D721Med (cell line): ENCODE measurements around the gene RDH8.

Experiments used
- DNase-seq: peaks from one replicate; pipeline ENCODE4 v3.0.0; 2011; ENCODE audit warnings: low spot score; ENCODE audit not compliant: insufficient read length
- FAIRE-seq: peaks from 2 replicates; lab custom pipeline; 2011; peaks lifted over from hg19 to GRCh38; lab: Jason Lieb, UNC
- TF ChIP-seq, protein P1 (sequence below): IDR thresholded peaks from 2 replicates; pipeline ENCODE4 v1.5.1; 2012; ENCODE audit warnings: mild to moderate bottlenecking, control low read depth; ENCODE audit not compliant: insufficient read depth; ENCODE audit errors: missing control alignments

The RDH8 gene

DNA sequence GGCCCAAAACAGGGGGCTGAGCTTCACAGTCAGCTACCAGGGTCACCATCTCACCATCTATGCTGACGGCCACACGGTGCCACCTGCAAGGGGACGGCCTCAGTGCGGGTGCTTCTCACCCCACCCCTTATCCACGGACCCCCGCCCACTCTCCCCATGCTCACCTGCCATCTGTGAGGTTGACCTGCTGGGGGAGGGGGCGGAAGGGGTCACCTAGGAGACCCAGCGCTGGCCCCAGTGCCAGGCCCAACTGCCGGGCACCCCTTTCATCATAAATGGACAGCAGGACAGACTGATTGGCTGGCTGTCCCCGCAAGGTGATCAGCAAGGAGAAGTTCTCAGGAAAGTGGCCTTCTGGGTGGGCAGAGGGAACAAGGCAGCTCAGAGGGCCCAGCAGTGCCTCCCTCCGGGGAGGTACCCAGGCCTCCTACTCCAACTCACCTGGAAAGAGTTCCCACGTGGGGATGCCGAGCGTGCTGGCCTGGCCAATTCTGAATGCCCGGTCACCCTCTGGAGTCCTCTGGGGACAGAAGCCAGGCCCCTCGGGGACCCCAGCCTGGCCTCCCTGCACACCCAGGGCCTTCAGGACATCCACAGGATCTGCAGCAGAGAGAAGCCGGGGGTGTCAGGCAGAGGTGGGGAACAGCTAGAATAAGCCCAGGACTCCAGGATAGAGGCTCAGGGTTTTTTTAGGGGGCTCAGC lies 7.5 kb upstream of the RDH8 start:
- TF ChIP-seq, protein P1, sequence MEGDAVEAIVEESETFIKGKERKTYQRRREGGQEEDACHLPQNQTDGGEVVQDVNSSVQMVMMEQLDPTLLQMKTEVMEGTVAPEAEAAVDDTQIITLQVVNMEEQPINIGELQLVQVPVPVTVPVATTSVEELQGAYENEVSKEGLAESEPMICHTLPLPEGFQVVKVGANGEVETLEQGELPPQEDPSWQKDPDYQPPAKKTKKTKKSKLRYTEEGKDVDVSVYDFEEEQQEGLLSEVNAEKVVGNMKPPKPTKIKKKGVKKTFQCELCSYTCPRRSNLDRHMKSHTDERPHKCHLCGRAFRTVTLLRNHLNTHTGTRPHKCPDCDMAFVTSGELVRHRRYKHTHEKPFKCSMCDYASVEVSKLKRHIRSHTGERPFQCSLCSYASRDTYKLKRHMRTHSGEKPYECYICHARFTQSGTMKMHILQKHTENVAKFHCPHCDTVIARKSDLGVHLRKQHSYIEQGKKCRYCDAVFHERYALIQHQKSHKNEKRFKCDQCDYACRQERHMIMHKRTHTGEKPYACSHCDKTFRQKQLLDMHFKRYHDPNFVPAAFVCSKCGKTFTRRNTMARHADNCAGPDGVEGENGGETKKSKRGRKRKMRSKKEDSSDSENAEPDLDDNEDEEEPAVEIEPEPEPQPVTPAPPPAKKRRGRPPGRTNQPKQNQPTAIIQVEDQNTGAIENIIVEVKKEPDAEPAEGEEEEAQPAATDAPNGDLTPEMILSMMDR = no peak
- FAIRE-seq (no peak), DNase-seq (no peak)

GRCh38 chr19:10006335-10006708 lies 7.0 kb upstream of the RDH8 start:
- TF ChIP-seq, protein P1 = no peak
- DNase-seq = no peak

DNA sequence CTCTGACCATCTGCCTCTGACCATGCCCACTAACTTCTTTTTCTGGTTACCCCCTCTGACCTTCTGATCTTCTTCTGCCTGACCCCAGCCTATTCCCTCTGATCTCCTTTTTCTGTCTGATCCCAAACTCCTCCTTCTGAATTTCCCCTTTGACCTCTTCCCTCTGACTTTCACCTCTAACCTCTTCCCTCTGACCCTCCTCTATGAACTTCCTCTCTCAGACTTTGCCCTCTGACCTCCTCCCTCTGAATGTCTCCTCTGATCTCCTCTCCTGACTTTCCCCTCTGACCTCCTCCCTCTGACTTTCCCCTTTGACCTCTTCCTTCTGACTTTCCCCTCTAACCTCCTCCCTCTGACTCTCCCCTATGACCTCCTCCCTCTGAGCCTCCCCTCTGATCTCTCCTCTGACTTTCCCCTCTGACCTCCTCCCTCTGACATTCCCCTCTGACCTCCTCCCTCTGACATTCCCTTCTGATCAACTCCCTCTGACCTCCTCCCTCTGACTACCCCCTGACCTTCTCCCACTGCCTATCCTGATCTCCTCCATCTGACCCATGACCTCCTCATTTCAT lies 6.4 kb upstream of the RDH8 start:
- TF ChIP-seq, protein P1 = no peak
- FAIRE-seq (no peak), DNase-seq (no peak)

More at GRCh38 chr19:10006335-10006708, 7.0 kb upstream of the RDH8 start:
- FAIRE-seq = no peak

DNA sequence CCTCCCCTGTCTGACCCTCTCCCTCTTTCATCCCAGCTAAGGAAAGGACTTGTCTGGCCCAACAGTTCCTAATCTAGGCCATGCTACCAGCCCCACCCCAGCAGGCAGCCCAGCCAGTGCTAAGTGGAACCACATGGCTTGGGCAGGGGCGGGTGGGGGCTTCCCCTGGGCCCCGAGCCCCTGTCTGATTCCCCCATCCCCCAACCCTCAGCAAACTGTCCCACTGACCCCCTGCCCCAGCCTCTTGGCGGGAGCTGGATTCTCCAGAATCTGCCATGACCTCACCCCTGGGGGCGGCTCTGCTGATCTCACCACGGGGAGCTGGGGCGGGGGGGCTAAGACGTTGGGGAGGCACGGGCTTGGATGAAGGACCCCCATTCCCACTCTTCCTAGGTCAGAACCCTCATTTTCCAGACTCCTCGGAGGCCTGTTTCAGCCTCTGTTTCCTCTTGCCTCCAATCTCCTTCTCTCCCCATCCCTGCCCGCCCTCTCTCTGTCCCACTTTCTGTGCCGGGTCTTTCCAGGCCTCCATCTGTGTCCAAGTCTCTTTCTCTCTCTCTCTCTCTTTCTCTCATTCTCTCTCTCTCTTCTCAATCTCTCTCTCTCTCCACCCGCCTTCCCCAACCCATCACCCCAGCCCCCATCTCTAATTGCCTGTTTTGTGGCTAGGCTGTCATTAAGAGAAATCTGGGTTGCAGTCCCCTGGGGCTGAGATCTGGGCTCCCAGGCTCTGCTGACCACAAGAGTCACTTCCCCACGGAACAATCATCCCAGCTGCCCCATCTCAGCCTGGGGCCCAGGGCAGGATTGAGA lies 5.7 kb upstream of the RDH8 start:
- no peak for FAIRE-seq
- DNase-seq = no peak
- TF ChIP-seq, protein P1 = no peak

GRCh38 chr19:10008184-10008765 lies 5.0 kb upstream of the RDH8 start:
- DNase-seq (no peak), FAIRE-seq (no peak)
- TF ChIP-seq, protein P1 = no peak

DNA sequence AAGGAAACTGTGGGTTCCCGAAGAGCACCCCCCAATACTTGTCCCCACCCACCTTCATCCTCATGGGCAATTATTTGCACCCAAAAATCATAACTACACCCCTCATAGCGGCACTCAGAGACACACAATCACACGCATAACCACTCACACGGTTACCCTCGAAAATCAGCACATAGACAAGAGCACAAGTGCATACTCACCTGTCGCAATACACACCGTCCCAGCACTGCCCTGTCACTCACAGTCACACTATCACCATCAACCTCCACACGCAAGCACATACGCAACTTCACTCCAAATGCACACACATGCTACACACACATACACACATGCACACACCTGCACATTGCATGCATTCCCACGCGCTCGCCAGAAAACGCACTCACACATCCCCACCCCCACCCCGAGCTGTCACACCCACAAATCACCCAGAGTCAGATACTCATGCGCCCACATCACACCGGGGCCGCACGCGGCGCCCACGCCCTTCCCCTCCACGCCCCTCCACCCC lies 3.5 kb upstream of the RDH8 start:
- DNase-seq (no peak), FAIRE-seq (no peak)
- TF ChIP-seq, protein P1 = no peak
